HG02852 (cell line): ENCODE measurements around the gene RNU6-9.
"Not testable (repeated sequence)": the region's sequence is repeated elsewhere in the genome, so short reads cannot be mapped to it uniquely, and the experiment has no call there.

Experiments used
- ATAC-seq: cut with Tn5 transposase; IDR thresholded peaks from one replicate; pipeline ENCODE4 v1.9.1; 2021; ENCODE audit warnings: mild to moderate bottlenecking, moderate library complexity; ENCODE audit not compliant: unreplicated experiment

RNU6-9 gene

DNA sequence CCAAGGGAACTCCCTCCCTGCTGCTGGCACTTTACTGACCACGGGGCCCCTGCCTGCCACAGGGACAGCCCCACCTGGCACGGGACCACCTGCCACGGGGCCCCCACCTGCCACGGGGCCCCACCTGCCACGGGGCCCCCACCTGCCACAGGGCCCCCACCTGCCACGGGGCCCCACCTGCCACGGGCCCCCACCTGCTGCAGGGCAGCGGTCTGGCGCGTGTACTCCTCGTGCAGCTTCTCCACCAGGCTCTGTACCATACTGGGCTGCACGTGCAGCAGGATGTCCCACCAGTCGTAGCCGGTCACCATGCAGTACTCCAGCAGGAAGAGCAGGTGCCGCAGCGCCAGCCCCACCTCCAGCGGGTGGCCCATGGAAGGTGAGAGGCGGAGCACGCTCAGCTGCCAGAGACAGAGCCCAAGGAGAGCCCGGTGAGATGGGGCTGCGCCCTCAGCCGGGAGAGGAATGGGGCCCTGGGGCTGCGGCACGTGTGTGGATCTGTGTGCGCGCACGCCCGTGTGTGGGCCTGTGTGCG is 16.4 kb upstream of the RNU6-9 start:
- no peak for ATAC-seq

DNA sequence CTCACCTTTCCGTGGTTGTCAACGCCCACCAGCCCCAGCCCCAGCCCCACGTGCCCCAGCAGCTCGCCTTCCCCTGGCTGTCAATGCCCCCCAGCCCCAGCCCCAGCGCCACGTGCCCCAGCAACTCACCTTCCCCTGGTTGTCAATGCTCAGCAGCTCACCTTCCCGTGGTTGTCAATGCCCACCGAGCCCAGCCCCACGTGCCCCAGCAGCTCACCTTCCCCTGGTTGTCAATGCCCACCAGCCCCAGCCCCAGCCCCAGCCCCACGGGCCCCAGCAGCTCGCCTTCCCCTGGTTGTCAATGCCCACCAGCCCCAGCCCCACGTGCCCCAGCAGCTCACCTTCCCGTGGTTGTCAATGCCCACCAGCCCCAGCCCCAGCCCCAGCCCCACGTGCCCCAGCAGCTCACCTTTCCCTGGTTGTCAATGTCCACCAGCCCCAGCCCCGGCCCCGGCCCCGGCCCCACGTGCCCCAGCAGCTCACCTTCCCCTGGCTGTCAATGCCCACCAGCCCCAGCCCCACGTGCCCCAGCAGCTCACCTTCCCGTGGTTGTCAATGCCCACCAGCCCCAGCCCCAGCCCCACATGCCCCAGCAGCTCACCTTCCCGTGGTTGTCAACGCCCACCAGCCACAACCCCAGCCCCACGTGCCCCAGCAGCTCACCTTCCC is 15.2 kb upstream of the RNU6-9 start:
- ATAC-seq: not testable (repeated sequence)

DNA sequence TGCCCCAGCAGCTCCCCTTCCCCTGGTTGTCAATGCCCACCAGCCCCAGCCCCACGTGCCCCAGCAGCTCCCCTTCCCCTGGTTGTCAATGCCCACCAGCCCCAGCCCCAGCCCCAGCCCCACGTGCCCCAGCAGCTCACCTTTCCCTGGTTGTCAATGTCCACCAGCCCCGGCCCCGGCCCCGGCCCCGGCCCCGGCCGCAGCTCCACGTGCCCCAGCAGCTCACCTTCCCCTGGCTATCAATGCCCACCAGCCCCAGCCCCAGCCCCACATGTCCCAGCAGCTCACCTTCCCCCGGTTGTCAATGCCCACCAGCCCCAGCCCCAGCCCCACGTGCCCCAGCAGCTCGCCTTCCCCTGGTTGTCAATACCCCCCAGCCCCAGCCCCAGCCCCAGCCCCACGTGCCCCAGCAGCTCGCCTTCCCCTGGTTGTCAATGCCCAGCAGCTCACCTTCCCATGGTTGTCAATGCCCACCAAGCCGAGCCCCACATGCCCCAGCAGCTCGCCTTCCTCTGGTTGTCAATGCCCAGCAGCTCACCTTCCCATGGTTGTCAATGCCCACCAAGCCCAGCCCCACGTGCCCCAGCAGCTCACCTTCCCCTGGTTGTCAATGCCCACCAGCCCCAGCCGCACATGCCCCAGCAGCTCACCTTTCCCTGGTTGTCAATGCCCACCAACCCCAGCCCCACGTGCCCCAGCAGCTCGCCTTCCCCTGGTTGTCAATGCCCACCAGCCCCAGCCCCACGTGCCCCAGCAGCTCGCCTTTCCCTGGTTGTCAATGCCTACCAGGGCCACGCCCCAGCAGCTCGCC is 14.3 kb upstream of the RNU6-9 start:
- ATAC-seq: not testable (repeated sequence)

DNA sequence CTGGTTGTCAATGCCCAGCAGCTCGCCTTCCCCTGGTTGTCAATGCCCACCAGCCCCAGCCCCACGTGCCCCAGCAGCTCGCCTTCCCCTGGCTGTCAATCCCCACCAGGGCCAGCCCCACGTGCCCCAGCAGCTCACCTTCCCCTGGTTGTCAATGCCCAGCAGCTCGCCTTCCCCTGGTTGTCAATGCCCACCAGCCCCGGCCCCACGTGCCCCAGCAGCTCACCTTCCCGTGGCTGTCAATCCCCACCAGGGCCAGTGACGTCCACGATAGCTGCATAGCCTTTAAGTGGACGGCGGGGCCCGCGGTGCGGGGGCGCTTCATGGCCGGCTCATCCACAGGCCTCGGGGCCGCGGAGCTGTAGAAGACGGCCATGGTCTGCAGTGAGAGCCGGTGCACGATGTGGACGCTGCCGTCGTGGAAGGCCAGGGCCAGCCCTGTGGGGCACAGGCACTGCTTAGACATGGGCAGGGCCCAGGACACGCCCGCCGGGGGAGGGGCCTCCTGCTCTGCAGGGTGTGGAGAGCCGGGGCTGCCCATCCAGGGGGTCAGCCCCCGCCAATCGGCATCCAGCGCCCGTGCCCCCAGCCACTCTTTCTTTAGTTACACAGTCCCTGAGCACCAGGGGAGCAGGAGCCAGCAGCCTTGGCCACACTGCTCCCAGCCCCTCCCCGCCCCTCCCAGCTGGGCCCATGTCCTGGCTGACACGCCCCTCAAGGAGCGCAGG is 13.4 kb upstream of the RNU6-9 start:
- no peak for ATAC-seq

DNA sequence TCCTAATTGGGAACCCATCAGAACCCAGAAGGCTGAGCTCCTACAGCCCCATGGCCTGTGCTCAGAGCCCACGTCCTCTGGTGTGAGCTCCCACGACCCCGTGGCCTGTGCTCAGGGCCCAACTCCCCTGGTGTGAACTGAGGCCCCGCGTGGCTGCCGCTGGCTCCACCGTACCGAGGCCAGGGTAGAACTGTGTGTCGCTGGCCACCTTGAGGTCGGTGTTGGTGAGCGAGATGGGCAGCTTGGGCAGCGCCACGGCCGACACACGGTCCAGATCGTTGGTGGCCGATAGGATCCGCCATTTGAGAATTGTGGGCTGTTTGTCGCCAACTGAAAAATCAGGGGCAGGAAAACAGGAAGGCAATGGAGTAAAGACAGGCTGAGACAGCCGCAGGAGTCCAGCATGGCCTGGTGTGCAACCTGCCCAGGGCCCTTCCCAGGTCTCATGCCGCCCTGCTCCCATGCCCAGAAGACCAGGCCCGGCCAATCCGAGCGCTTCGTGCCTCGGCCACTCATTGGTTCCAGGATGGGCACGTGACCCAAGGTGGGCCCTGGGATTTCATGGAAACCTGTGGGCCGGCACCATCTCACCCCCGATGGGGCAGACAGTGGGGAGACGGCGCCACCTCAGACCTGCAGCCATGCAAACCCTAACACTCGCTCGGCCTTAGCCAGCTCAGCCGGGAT is 11.8 kb upstream of the RNU6-9 start:
- no peak for ATAC-seq

DNA sequence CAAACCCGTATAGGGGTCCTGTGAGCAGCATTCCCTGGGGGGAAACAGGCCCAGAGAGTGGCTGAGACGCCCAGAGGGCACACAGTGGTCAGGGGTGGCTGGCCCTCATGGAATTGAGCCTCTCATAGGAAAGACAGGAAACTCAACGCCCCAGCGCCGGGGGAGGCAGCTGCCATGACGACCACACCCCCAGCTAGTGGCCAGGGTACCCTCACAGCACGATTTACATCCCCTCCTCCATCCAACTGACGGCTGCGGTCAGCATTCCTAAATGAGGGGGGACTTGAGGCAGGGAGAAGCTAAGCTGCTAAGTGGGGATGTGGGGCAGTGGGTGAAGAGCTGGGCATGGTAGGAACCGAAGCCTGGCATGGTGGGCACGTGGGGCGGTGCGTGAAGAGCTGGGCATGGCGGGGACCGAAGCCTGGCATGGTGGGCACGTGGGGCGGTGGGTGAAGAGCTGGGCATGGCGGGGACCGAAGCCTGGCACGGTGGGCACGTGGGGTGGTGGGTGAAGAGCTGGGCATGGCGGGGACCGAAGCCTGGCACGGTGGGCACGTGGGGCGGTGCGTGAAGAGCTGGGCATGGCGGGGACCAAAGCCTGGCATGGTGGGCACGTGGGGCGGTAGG is 10.3 kb upstream of the RNU6-9 start:
- ATAC-seq: no peak

DNA sequence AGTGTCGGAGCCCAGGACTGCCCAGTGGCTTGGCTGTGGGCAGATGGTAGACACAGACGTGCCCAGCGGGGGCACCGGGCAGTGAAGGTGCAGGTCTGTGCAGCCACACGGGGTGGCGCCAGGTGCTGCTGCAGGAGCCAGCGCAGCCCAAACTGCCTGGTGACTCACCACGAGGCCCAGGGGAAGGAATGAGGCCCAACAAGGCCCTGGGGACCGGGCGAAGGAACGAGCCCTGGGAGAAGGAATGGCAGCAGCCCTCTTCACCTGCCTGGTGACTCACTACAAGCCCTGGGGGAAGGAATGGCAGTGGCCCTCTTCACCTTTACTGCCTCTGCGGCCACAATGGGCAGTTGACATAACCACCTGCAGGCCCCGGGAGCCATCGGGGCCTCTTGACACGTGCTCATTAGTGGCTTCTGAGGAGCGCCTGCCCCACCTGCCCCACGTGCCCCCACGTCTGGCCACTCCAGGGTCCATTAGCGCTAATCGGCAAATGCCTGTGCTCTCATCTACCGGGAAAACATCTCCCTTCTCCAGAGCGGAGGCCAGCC is 9.5 kb upstream of the RNU6-9 start:
- ATAC-seq: no peak

DNA sequence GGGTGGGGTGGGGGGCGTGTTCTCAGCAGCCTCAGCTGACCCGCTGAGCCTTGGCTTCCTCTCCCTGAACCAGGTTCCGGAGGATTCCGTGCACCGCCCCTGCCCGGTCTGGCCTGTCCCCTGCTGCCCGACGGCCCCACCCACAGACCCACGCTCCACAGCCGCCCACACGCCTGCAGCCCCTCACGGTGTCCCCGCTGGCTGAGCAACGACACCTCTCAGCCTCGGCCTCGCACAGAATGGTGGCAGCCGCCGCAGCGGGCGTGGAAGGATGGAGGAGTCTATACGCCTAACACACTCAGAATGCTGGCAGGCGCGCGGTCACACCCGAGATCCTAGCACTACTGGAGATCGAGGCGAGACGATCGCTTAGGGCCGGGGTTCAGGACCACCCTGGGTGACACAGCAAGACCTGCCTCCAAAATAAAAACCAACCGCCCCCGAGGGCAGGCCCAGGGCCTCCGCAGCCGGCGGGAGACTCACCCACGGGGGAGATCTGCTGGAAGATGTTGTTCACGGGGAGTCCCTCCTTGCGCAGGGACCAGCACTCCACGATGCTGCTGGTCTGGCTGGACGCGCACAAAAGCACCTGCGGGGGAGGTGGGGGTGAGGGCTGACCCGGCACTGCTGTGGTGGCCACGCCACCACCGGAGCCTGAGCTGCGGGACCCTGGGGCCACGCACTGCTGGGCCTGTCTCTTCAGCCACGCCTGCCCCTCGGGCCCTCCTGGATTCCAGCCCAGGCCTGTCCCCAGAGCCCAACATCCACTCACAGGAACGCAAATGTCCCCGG is 8.7 kb upstream of the RNU6-9 start:
- ATAC-seq: no peak

DNA sequence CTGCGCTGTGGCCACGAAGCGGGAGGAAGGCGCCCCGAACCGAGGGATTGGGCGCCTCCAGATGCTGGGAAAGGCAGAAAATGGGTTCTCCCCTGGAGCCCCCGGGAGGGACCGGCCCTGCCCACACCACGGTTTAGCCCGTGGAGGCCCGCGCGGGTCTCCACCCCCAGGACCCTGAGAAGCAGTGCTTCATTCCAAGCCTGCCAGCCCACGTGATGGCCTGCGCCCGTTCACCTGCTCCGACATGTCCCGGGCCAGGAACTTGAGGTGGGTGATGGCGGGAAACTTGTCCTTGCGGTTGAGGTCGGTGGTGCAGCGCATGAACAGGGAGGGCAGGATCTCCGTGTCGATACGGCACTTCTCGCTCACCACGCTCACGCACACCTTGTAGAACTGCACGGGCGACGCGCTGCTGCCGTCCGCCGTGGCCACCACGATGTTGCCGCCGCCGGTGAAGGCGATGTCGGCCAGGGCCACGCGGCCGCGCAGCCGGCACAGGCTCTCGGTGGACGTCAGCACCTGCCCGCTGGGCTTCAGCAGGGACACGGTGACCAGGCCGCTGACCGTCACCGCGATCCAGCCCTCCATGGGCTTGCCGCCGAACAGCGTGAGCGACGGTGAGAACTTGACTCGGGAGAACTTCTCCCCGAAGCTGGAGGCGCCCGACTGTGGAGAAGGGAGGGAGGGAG is 7.6 kb upstream of the RNU6-9 start:
- no peak for ATAC-seq

DNA sequence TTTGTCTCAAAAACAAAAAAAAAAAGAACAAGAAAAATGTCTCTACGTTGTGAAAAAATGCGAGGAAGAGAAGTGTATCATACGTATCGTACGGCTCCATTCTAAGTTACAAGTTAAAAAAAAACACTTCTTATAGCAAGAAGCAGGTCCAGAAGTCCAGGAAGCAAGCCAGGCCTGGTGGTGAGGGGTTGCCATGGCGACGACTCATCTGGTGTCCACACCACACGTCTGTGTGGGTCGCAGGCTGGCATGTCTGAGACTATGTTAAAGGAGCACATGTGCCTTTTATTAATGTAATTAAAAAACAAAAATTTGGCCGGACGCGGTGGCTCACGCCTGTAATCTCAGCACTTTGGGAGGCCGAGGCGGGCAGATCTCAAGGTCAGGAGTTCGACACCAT is 6.2 kb upstream of the RNU6-9 start:
- ATAC-seq: no peak

DNA sequence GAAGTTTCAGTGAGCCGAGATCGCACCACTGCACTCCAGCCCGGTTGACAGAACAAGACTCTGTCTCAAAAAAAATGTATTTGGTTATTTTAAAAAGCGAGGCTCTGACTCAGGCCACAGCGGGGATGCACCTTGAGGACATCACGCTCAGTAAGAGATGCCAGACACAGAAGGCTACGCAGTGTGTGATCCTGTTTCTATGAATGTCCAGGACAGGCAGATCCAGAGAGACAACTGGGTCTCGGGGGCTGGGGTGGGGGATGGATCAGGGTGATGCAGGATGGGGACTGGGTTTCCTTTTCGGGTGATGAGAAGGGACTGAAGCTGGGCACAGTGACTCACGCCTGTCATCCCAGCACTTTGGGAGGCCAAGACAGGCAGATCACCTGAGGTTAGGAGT is 5.7 kb upstream of the RNU6-9 start:
- no peak for ATAC-seq

DNA sequence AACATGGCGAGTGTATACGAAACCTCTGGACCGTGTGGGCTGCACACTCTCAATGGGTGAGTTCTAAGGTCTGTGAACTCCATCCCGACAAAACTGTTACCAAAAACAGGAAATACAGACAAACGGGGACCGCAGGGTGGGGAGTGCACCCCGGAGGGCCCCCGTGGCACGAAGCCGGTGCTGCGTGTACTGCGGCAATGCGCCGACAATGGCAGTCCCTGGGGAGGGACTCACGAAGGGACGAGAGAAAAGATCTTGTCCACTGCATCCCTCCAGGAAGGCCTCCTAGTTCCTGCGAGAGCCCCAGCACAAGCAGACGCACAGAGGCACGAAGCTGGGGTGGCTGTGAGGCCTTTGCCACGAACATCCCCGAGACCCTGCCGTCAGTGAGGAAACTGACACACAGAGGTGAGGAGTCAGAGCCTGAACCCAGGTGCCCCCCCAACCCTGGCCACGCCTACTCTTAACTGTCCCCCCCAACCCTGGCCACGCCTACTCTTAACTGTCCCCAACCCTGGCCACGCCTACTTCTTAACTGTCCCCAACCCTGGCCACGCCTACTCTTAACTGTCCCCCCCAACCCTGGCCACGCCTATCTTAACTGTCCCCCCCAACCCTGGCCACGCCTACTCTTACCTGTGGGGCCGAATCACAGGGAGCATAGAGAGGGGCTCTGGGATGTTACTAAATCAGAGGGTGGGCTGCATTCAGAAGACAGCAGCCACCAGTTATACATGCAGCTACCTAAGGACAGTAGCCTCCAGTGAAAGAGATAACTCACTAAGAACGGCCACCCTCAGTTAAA is 4.5 kb upstream of the RNU6-9 start:
- ATAC-seq: no peak

DNA sequence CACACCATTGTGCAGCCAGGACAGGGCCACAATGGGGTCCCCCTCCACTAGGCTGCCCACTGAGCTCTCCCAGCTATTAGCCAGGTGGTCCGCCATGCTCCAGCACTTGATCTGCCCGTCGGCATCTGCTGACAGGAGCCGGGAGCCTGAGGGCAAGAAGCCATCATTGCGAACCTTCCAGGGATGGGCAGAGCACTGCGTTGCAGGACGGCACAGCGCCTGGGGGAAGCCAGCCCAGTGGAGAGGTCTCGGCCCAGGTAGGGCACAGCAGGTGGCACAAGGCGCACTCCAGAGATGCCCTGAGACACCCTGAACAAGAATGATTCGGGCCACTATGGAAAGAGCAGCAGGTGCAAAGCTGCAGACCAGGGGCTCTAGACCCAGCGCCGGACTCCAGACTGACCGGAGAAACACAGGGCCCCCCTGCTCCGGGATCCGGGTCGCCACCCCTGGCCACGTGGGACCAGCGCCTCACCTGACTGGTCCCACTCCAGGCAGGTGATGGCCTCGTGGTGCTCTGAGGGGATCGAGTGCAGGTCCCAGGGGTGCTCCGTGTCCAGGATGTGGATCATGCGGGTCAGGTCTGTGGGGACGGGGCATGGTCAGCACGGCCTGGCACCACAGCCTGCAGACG is 3.5 kb upstream of the RNU6-9 start:
- no peak for ATAC-seq

DNA sequence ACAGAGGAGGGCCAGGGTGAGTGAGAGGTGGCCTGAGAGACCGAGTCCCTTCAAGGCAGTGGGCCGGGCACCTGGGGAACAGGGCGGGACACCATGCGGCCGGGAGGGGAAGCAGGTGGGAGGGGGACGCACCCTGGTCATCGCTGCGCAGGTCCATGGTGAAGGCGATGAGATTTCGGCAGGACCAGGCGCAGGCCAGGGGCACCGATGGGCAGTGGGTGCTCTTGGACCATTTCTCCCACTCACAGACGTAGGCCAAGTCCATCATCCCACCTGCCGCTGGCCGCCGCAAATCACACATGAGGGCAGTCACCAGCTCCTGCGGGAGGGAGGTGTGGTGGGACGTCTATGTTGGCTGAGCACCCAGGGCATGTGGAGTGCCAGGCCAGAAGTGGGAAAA is 2.5 kb upstream of the RNU6-9 start:
- ATAC-seq: no peak

DNA sequence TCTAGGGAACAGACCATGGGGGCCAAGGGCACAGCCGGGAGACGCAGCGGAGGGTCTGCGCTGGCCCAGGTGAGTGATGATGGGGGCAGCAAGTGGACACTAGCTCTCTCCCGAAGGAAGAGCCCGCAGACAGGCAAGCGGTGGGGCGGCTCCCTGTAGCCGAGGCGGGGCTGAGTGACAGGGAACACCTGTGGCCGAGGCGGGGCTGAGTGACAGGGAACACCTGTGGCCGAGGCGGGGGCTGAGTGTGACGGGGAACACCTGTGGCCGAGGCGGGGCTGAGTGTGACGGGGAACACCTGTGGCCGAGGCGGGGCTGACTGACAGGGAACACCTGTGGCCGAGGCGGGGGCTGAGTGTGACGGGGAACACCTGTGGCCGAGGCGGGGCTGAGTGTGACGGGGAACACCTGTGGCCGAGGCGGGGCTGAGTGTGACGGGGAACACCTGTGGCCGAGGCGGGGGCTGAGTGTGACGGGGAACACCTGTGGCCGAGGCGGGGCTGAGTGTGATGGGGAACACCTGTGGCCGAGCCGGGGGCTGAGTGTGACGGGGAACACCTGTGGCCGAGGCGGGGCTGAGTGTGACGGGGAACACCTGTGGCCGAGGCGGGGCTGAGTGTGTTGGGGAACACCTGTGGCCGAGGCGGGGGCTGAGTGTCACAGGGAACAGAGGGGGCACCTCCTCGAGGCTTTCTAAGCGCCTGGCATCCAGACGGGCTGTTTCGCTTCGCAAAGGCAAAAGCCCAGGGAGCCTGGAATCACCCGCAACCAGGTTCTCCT is 1.7 kb upstream of the RNU6-9 start:
- not testable (repeated sequence) for ATAC-seq

DNA sequence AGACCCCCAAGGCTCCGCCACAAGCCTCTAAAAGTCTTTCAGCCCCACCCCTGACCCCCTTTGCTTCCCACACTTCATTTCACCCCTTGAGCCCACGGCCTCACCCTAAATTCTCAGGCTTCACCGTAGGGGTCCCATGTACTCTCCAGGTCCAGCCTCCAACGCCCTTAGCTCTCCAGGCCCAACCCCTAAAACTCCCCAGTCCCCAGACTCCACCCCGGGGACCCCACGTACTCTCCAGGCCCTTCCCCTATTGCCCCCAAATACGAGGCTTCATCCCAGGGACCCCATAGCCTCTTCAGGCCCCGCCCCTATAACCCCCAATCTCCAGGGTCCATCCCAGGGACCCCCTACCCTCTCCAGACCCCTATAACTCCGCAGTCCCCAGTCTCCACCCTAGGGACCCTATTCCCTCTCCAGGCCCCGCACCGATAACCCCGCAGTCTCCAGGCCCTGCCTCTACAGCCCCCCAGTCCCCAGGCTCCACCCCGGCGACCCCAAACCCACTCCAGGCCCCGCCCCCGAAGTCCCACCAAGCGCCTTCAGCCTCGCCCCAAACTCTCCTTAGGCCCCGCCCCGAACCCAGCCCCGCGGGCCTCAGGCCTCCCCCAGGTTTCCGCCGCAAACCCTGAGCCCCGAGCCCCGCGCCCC is 916 bp upstream of the RNU6-9 start:
- ATAC-seq: peak; percentile 19
